H1 (cell line): ENCODE data around the gene CLIP4. TPM values are rescaled to one million over a fixed set of nuclear protein-coding genes. Genes with fewer than 3 reads are reported as not detected.

ENCODE experiments used
- CTCF ChIA-PET: fragments of 300-600 bp; sonication (Branson Sonifier 250); formaldehyde crosslinking; loops from one replicate; lab custom pipeline; 2021; ENCODE audit not compliant: partially characterized antibody; lab: Charles Lee
- POLR2A ChIA-PET: fragments of 300-600 bp; sonication (Branson Sonifier 250); formaldehyde crosslinking; loops from one replicate; lab custom pipeline; 2021; ENCODE audit warnings: inconsistent platforms; ENCODE audit not compliant: partially characterized antibody; lab: Charles Lee
- DNase-seq, 2 experiments: peaks; one replicate each; pipeline versions ENCODE4 v3.0.0 to v3.0.0-alpha.2; 2010 to 2022; ENCODE audit warnings: low spot score in 2 of 2, low read depth in 1 of 2, mixed read lengths in 1 of 2
- FAIRE-seq: peaks from 2 replicates; lab custom pipeline; 2011; peaks lifted over from hg19 to GRCh38; lab: Jason Lieb, UNC
- H2AFZ ChIP-seq: 2 replicates; pipeline ENCODE4 v1.8.1; 2012; ENCODE audit warnings: low read length, inconsistent platforms
- H2AK5ac ChIP-seq: 2 replicates; pipeline ENCODE4 v1.6.1; 2013; ENCODE audit warnings: low read depth, low read length
- H2BK120ac ChIP-seq: replicated peaks from 2 replicates; pipeline ENCODE3; 2013; ENCODE audit warnings: low read depth, low read length, inconsistent platforms
- H2BK12ac ChIP-seq: 2 replicates; pipeline ENCODE4 v1.6.1; 2013; ENCODE audit warnings: low read depth, low read length
- H2BK15ac ChIP-seq: 2 replicates; pipeline ENCODE4 v1.6.1; 2013; ENCODE audit warnings: low read length
- H2BK20ac ChIP-seq: 2 replicates; pipeline ENCODE4 v1.6.1; 2013; ENCODE audit warnings: low read length
- H2BK5ac ChIP-seq: 2 replicates; pipeline ENCODE4 v1.6.1; 2013; ENCODE audit warnings: low read depth, low read length
- H3K14ac ChIP-seq: 2 replicates; pipeline ENCODE4 v1.6.1; 2013; ENCODE audit warnings: inconsistent platforms; ENCODE audit not compliant: insufficient read length
- H3K18ac ChIP-seq: 2 replicates; pipeline ENCODE4 v1.6.1; 2013; ENCODE audit warnings: low read length; ENCODE audit errors: extremely low read depth
- H3K23ac ChIP-seq: 2 replicates; pipeline ENCODE4 v1.6.1; 2013; ENCODE audit warnings: inconsistent platforms; ENCODE audit not compliant: insufficient read length
- H3K23me2 ChIP-seq: 2 replicates; pipeline ENCODE4 v1.6.1; 2013; ENCODE audit warnings: low read depth, low read length
- H3K27ac ChIP-seq: 2 replicates; pipeline ENCODE4 v1.6.1; 2011; ENCODE audit warnings: low read depth, low read length, inconsistent platforms
- H3K27me3 ChIP-seq, 4 experiments: replicated peaks in 1 of 4; 1 replicate in 1 of 4; 2 replicates in 3 of 4; pipeline versions ENCODE4 v1.6.1 to v1.8.1; 2011 to 2013; ENCODE audit warnings: low read length in 3 of 4, mild to moderate bottlenecking in 3 of 4, inconsistent platforms in 2 of 4, mixed read lengths in 2 of 4, moderate library complexity in 1 of 4; ENCODE audit not compliant: control insufficient read depth in 3 of 4, insufficient read depth in 3 of 4; ENCODE audit errors: extremely low read depth in 1 of 4
- H3K36me3 ChIP-seq, 4 experiments: 2 replicates each; pipeline versions ENCODE4 v1.6.1 to v1.8.1; 2011 to 2013; ENCODE audit warnings: mild to moderate bottlenecking in 4 of 4, low read length in 3 of 4, moderate library complexity in 2 of 4, control low read depth in 1 of 4, inconsistent platforms in 1 of 4; ENCODE audit not compliant: insufficient read depth in 4 of 4, control insufficient read depth in 2 of 4
- H3K4ac ChIP-seq: replicated peaks from 2 replicates; pipeline ENCODE3; 2013; ENCODE audit warnings: low read length, low read depth, mixed read lengths, inconsistent platforms; ENCODE audit not compliant: insufficient read length
- H3K4me1 ChIP-seq, 4 experiments: replicated peaks in 1 of 4; 1 replicate in 1 of 4; 2 replicates in 3 of 4; pipeline versions ENCODE4 v1.6.1 to v1.8.1; 2011 to 2013; ENCODE audit warnings: low read length in 3 of 4, inconsistent platforms in 2 of 4, mixed read lengths in 1 of 4; ENCODE audit not compliant: insufficient read depth in 4 of 4, control insufficient read depth in 3 of 4
- H3K4me2 ChIP-seq, 2 experiments: 2 replicates each; pipeline versions ENCODE4 v1.6.1 to v1.8.1; 2011 to 2013; ENCODE audit warnings: low read depth in 2 of 2, low read length in 2 of 2, control low read depth in 1 of 2, inconsistent platforms in 1 of 2, mild to moderate bottlenecking in 1 of 2; ENCODE audit not compliant: insufficient read depth in 1 of 2
- H3K4me3 ChIP-seq, 4 experiments: fragments of 200-600, 300-600 bp in 1 of 4; sonication (generic), shearing (Covaris generic), sonication (Bioruptor Twin) in 1 of 4; 2 replicates each; pipeline versions ENCODE4 v1.5.1 to v1.8.1; 2011 to 2016; ENCODE audit warnings: low read length in 4 of 4, low read depth in 3 of 4, control low read depth in 2 of 4, inconsistent platforms in 2 of 4, mild to moderate bottlenecking in 2 of 4, mixed read lengths in 1 of 4, moderate library complexity in 1 of 4; ENCODE audit not compliant: insufficient read depth in 2 of 4; ENCODE audit errors: extremely low read depth in 1 of 4
- H3K56ac ChIP-seq: replicated peaks from 2 replicates; pipeline ENCODE3; 2013; ENCODE audit warnings: low read depth, mild to moderate bottlenecking, mixed read lengths, low read length, inconsistent platforms; ENCODE audit not compliant: insufficient read length
- H3K79me1 ChIP-seq: 2 replicates; pipeline ENCODE4 v1.6.1; 2013; ENCODE audit warnings: low read depth, low read length, control low read depth
- H3K79me2 ChIP-seq, 2 experiments: 2 replicates each; pipeline versions ENCODE4 v1.6.1 to v1.8.1; 2012 to 2013; ENCODE audit warnings: low read length in 2 of 2, mild to moderate bottlenecking in 2 of 2, inconsistent platforms in 1 of 2; ENCODE audit not compliant: insufficient read depth in 2 of 2, control insufficient read depth in 1 of 2
- H3K9ac ChIP-seq, 4 experiments: replicated peaks in 1 of 4; 1 replicate in 1 of 4; 2 replicates in 3 of 4; pipeline versions ENCODE4 v1.6.1 to v1.8.1; 2011 to 2013; ENCODE audit warnings: low read depth in 3 of 4, low read length in 3 of 4, control low read depth in 2 of 4, mild to moderate bottlenecking in 2 of 4, moderate library complexity in 2 of 4, inconsistent platforms in 1 of 4; ENCODE audit errors: extremely low read depth in 1 of 4
- H3K9me3 ChIP-seq, 2 experiments: 2 replicates each; pipeline versions ENCODE4 v1.6.1 to v1.8.1; 2012 to 2013; ENCODE audit warnings: mild to moderate bottlenecking in 2 of 2, moderate library complexity in 2 of 2, control low read depth in 1 of 2, inconsistent platforms in 1 of 2, low read depth in 1 of 2, low read length in 1 of 2, mixed read lengths in 1 of 2; ENCODE audit not compliant: insufficient read depth in 2 of 2
- H4K20me1 ChIP-seq, 2 experiments: replicated peaks in 1 of 2; 2 replicates each; pipeline versions ENCODE3 to v1.8.1; 2011 to 2013; ENCODE audit warnings: inconsistent platforms in 2 of 2, low read length in 2 of 2, mild to moderate bottlenecking in 1 of 2; ENCODE audit not compliant: insufficient read depth in 2 of 2, control insufficient read depth in 1 of 2
- H4K5ac ChIP-seq: 2 replicates; pipeline ENCODE4 v1.6.1; 2013; ENCODE audit warnings: low read length, low read depth, mixed read lengths, inconsistent platforms; ENCODE audit not compliant: insufficient read length
- H4K8ac ChIP-seq: 2 replicates; pipeline ENCODE4 v1.8.0; 2013; ENCODE audit warnings: mild to moderate bottlenecking, moderate library complexity, low read length, inconsistent platforms; ENCODE audit not compliant: insufficient read depth; ENCODE audit errors: extremely low read depth
- H4K91ac ChIP-seq: replicated peaks from 2 replicates; pipeline ENCODE3; 2013; ENCODE audit warnings: low read length, mixed read lengths, inconsistent platforms; ENCODE audit not compliant: insufficient read length
- CHD1 ChIP-seq: IDR thresholded peaks from 2 replicates; pipeline ENCODE4 v1.6.1; 2012; ENCODE audit warnings: low read depth, low read length, improper control_type of control experiment
- HDAC2 ChIP-seq, 2 experiments: fragments of 300-600 bp in 1 of 2; sonication (generic) in 1 of 2; IDR thresholded peaks; 2 replicates each; pipeline ENCODE4 v1.6.1; 2011 to 2012; ENCODE audit warnings: low read depth in 2 of 2, low read length in 2 of 2, mild to moderate bottlenecking in 2 of 2, moderate library complexity in 2 of 2, borderline replicate concordance in 1 of 2, inconsistent platforms in 1 of 2
- KDM1A ChIP-seq: fragments of 200-600, 300-600 bp; sonication (generic); IDR thresholded peaks from 2 replicates; pipeline ENCODE4 v1.7.1; 2016; ENCODE audit warnings: mild to moderate bottlenecking, low read length, borderline replicate concordance
- PHF8 ChIP-seq: fragments of 200-600 bp; sonication (generic); conservative IDR thresholded peaks from 2 replicates; pipeline ENCODE4 v1.7.1; 2012; ENCODE audit warnings: low read depth, mild to moderate bottlenecking, inconsistent platforms, low read length, moderate library complexity
- RAD21 ChIP-seq, 2 experiments: IDR thresholded peaks in 1 of 2; conservative IDR thresholded peaks in 1 of 2; 2 replicates each; pipeline ENCODE4 v1.6.1; 2011; ENCODE audit warnings: low read depth in 2 of 2, low read length in 2 of 2, improper control_type of control experiment in 1 of 2, inconsistent platforms in 1 of 2, mild to moderate bottlenecking in 1 of 2, moderate library complexity in 1 of 2
- SIRT6 ChIP-seq: IDR thresholded peaks from one replicate; pipeline ENCODE4 v1.7.1; 2012; ENCODE audit warnings: low read length, inconsistent platforms
- YY1 ChIP-seq: IDR thresholded peaks from 2 replicates; pipeline ENCODE4 v1.6.1; 2011; ENCODE audit warnings: low read depth, mild to moderate bottlenecking, low read length
- WGBS, 2 experiments: shearing (Covaris generic) in 1 of 2; methylation state at CpG; one replicate each; pipeline versions ENCODE4 v1.1.6 to v1.1.7; 2013 to 2015; ENCODE audit warnings: low lambda C conversion rate in 2 of 2, mixed read lengths in 2 of 2, inconsistent platforms in 1 of 2, low coverage in 1 of 2, missing lambda C conversion rate in 1 of 2; ENCODE audit not compliant: insufficient replicate concordance in 2 of 2, insufficient coverage in 1 of 2, insufficient read length in 1 of 2; ENCODE audit errors: extremely low coverage in 1 of 2, missing lambda C conversion rate in 1 of 2; 5-methylcytosine and 5-hydroxymethylcytosine counted together
- polyA plus RNA-seq, 7 experiments: library from polyadenylated mRNA; depleted of rRNA in 3 of 7; stranded (reverse) in 5 of 7; unstranded in 2 of 7; fragments of >200 nt in 5 of 7; fragments of 200-250 nt in 2 of 7; gene quantifications; 1 replicate in 5 of 7; 2 replicates in 1 of 7; 4 replicates in 1 of 7; pipeline versions ENCODE4 v1.2.1 to v1.2.3, GENCODE V29; 2011 to 2013; ENCODE audit warnings: missing spikeins in 2 of 7, mixed read lengths in 2 of 7
- total RNA-seq: library from RNA; stranded (reverse); fragmentation: NEBNext Ultra II Directional; extraction: Animal tissue kit (Norgen Biotek cat#: 25700); gene quantifications from 2 replicates; pipeline ENCODE4 v1.2.1, GENCODE V29; 2021
- TF ChIP-seq, protein P1 (sequence below): IDR thresholded peaks from 2 replicates; pipeline ENCODE4 v1.6.1; 2012; ENCODE audit warnings: inconsistent platforms
- TF ChIP-seq, protein P2 (sequence below), 3 experiments: IDR thresholded peaks; 1 replicate in 2 of 3; 2 replicates in 1 of 3; pipeline versions ENCODE4 v1.5.1 to v1.6.1; 2011; ENCODE audit warnings: low read length in 3 of 3, mild to moderate bottlenecking in 3 of 3, inconsistent platforms in 2 of 3, low read depth in 1 of 3, moderate library complexity in 1 of 3; ENCODE audit not compliant: insufficient read depth in 1 of 3; ENCODE audit errors: control extremely low read depth in 1 of 3

CLIP4 gene
- total and polyA plus RNA-seq, 2 of the 8 experiments (the other 6 are each of a cell fraction or from before 2014, with no cell fraction given), result 0.08 to 0.09 TPM

- no peak overlapping the region for H4K5ac ChIP-seq
- no peaks in the 10 kb centered on the region for H3K79me1 ChIP-seq
- no peak overlapping the region for H3K23ac ChIP-seq
- H2BK12ac ChIP-seq, result no peak overlapping the region
- H3K4me3 ChIP-seq, result no peak overlapping the region
- H2BK15ac ChIP-seq, result no peak overlapping the region
- no peak overlapping the region for H2BK120ac ChIP-seq
- WGBS, 2 experiments, result 82% methylated on average over 7 of the region's 7 CpGs; no CpG with 5 or more reads in 1 of the 2 experiments
- H3K56ac ChIP-seq, result no peak overlapping the region
- H3K4ac ChIP-seq, result no peak overlapping the region
- POLR2A ChIA-PET, result no interaction called here
- TF ChIP-seq PHF8, result no peak
- TF ChIP-seq, protein P1, sequence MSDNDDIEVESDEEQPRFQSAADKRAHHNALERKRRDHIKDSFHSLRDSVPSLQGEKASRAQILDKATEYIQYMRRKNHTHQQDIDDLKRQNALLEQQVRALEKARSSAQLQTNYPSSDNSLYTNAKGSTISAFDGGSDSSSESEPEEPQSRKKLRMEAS, result peak; percentile 45; the same call in 1 of the 2 replicates
- no peak for TF ChIP-seq KDM1A
- no peak for TF ChIP-seq HDAC2 (IDR thresholded peaks at IDR 0.05; ENCODE audit: borderline replicate concordance in 1 of 2, low read depth in 2 of 2, low read length in 2 of 2)
- TF ChIP-seq, protein P2, sequence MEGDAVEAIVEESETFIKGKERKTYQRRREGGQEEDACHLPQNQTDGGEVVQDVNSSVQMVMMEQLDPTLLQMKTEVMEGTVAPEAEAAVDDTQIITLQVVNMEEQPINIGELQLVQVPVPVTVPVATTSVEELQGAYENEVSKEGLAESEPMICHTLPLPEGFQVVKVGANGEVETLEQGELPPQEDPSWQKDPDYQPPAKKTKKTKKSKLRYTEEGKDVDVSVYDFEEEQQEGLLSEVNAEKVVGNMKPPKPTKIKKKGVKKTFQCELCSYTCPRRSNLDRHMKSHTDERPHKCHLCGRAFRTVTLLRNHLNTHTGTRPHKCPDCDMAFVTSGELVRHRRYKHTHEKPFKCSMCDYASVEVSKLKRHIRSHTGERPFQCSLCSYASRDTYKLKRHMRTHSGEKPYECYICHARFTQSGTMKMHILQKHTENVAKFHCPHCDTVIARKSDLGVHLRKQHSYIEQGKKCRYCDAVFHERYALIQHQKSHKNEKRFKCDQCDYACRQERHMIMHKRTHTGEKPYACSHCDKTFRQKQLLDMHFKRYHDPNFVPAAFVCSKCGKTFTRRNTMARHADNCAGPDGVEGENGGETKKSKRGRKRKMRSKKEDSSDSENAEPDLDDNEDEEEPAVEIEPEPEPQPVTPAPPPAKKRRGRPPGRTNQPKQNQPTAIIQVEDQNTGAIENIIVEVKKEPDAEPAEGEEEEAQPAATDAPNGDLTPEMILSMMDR (IDR thresholded peaks at IDR 0.05; ENCODE audit: control extremely low read depth in 1 of 3, insufficient read depth in 1 of 3, low read depth in 1 of 3, low read length in 3 of 3), result peak; percentile 80 to 99 (median 94)
- TF ChIP-seq RAD21 (IDR thresholded peaks at IDR 0.05 in 1 of 2, conservative IDR thresholded peaks at IDR 0.05 in 1 of 2; ENCODE audit: low read depth in 2 of 2, low read length in 2 of 2), result peak; percentile 84 to 86
- 0 out of 2 replicates have a peak, but pooled peaks have one; percentile 48 for TF ChIP-seq YY1
- TF ChIP-seq CHD1, result no peak
- no peak for TF ChIP-seq SIRT6
- TF ChIP-seq, all 59 proteins: peak for 4
- Histone ChIP-seq H2BK5ac (no peak overlapping the region), H3K4me1 (no peaks in the 10 kb centered on the region), H3K79me2 (no peaks in the 10 kb centered on the region), H3K18ac (no peak overlapping the region), H2AK5ac (no peak overlapping the region), H2AFZ (no peak overlapping the region), H2BK20ac (no peak overlapping the region), H4K8ac (no peak overlapping the region), H3K27me3 (no peaks in the 10 kb centered on the region), H3K14ac (no peak overlapping the region), H3K4me2 (no peak overlapping the region), H3K23me2 (no peaks in the 10 kb centered on the region), H3K27ac (no peak overlapping the region), H3K36me3 (no peaks in the 10 kb centered on the region), H4K20me1 (no peaks in the 10 kb centered on the region), H3K9me3 (no peaks in the 10 kb centered on the region), H3K9ac (no peak overlapping the region), H4K91ac (no peak overlapping the region)
- peak; percentile 13 to 71 for DNase-seq
- CTCF ChIA-PET, result interaction anchor here (0.6 to 2.9 kb wide), 35 partner anchors 10 to 926 kb away, joined by 3 to 15 read pairs (median 4); no protein-coding TSS in a partner anchor
- no peak for FAIRE-seq
These were observed 123.3 kb downstream of the CLIP4 start for GRCh38 chr2:29238497-29238896.
